ENCODE measurements around the gene SPESP1.

The SPESP1 gene

GRCh38 chr15:68991723-68992122 is 61.4 kb downstream of the SPESP1 start:
- H2AFZ ChIP-seq (ENCODE audit: low read depth, low read length): no peak overlapping the region
- H3K4me2 ChIP-seq (ENCODE audit: low read length, poor library complexity, severe bottlenecking): no peak overlapping the region
- no peak overlapping the region for H3K23ac ChIP-seq (ENCODE audit: low read length in 2 of 2)
- H3K27me3 ChIP-seq (ENCODE audit: control insufficient read depth in 1 of 2, insufficient read depth in 1 of 2, low read length in 2 of 2): peaks cover 21 to 31% of the 10 kb centered on the region in 2 experiments
- H3K4ac ChIP-seq (ENCODE audit: low read depth in 1 of 2, low read length in 2 of 2): no peak overlapping the region
- H3K36me3 ChIP-seq (ENCODE audit: control insufficient read depth in 1 of 2, insufficient read depth in 2 of 2, low read depth in 1 of 2, low read length in 2 of 2): no peaks in the 10 kb centered on the region
- H4K8ac ChIP-seq (ENCODE audit: low read length): no peak overlapping the region
- H3K14ac ChIP-seq (ENCODE audit: low read length in 2 of 2): no peak overlapping the region
- H3K27ac ChIP-seq (ENCODE audit: low read length, poor library complexity, severe bottlenecking): no peak overlapping the region
- H3K4me3 ChIP-seq (ENCODE audit: insufficient read depth in 1 of 2, low read depth in 1 of 2, low read length in 2 of 2): no peak overlapping the region
- H2BK12ac ChIP-seq (ENCODE audit: low read length in 2 of 2): no peak overlapping the region
- no peaks in the 10 kb centered on the region for H3K9me3 ChIP-seq (ENCODE audit: control insufficient read depth, low read length)
- H2AK5ac ChIP-seq (ENCODE audit: low read length, severe bottlenecking): no peak overlapping the region
- H4K91ac ChIP-seq (ENCODE audit: low read length): no peak overlapping the region
- WGBS: 54% methylated on average over 2 of the region's 4 CpGs
- H3K79me1 ChIP-seq (replicated peaks; ENCODE audit: low read length, poor library complexity, severe bottlenecking): no peaks in the 10 kb centered on the region
- H2BK15ac ChIP-seq (ENCODE audit: low read depth, poor library complexity, severe bottlenecking): no peak overlapping the region
- peak; percentile 18 for DNase-seq
- H3K4me1 ChIP-seq (ENCODE audit: control insufficient read depth, insufficient read depth, low read depth, low read length): peaks cover 3% of the 10 kb centered on the region
- H2BK120ac ChIP-seq (ENCODE audit: low read depth, low read length): no peak overlapping the region
- no peak overlapping the region for H3K18ac ChIP-seq (ENCODE audit: low read depth in 1 of 2, low read length in 2 of 2)
- no peak overlapping the region for H2BK5ac ChIP-seq (ENCODE audit: low read depth, low read length, poor library complexity, severe bottlenecking)
- H3K9ac ChIP-seq (ENCODE audit: low read length): no peak overlapping the region

- H2BK12ac ChIP-seq (ENCODE audit: low read length in 2 of 2): no peak overlapping the region
- H2BK5ac ChIP-seq (ENCODE audit: low read depth, low read length, poor library complexity, severe bottlenecking): no peak overlapping the region
- H2AK5ac ChIP-seq (ENCODE audit: low read length, severe bottlenecking): no peak overlapping the region
- peaks cover 19 to 21% of the 10 kb centered on the region in 2 experiments for H3K27me3 ChIP-seq (ENCODE audit: control insufficient read depth in 1 of 2, insufficient read depth in 1 of 2, low read length in 2 of 2)
- peaks cover 3% of the 10 kb centered on the region for H3K4me1 ChIP-seq (ENCODE audit: control insufficient read depth, insufficient read depth, low read depth, low read length)
- H3K36me3 ChIP-seq (ENCODE audit: control insufficient read depth in 1 of 2, insufficient read depth in 2 of 2, low read depth in 1 of 2, low read length in 2 of 2): no peaks in the 10 kb centered on the region
- no peak overlapping the region for H3K23ac ChIP-seq (ENCODE audit: low read length in 2 of 2)
- H4K91ac ChIP-seq (ENCODE audit: low read length): no peak overlapping the region
- H3K4me2 ChIP-seq (ENCODE audit: low read length, poor library complexity, severe bottlenecking): no peak overlapping the region
- no peaks in the 10 kb centered on the region for H3K9me3 ChIP-seq (ENCODE audit: control insufficient read depth, low read length)
- 97% methylated on average over 5 of the region's 6 CpGs for WGBS
- H3K79me1 ChIP-seq (replicated peaks; ENCODE audit: low read length, poor library complexity, severe bottlenecking): no peaks in the 10 kb centered on the region
- no peak overlapping the region for H3K14ac ChIP-seq (ENCODE audit: low read length in 2 of 2)
- H2BK15ac ChIP-seq (ENCODE audit: low read depth, poor library complexity, severe bottlenecking): no peak overlapping the region
- no peak overlapping the region for H2AFZ ChIP-seq (ENCODE audit: low read depth, low read length)
- no peak overlapping the region for H4K8ac ChIP-seq (ENCODE audit: low read length)
- H3K4me3 ChIP-seq (ENCODE audit: insufficient read depth in 1 of 2, low read depth in 1 of 2, low read length in 2 of 2): no peak overlapping the region
- H3K9ac ChIP-seq (ENCODE audit: low read length): no peak overlapping the region
- no peak for DNase-seq
- H2BK120ac ChIP-seq (ENCODE audit: low read depth, low read length): no peak overlapping the region
- H3K4ac ChIP-seq (ENCODE audit: low read depth in 1 of 2, low read length in 2 of 2): no peak overlapping the region
- no peak overlapping the region for H3K27ac ChIP-seq (ENCODE audit: low read length, poor library complexity, severe bottlenecking)
- H3K18ac ChIP-seq (ENCODE audit: low read depth in 1 of 2, low read length in 2 of 2): no peak overlapping the region
These were observed 62.4 kb downstream of the SPESP1 start for GRCh38 chr15:68992696-68993095.

- Histone ChIP-seq H3K79me1 (replicated peaks; ENCODE audit: low read length, poor library complexity, severe bottlenecking) (no peaks in the 10 kb centered on the region), H4K91ac (ENCODE audit: low read length) (no peak overlapping the region), H2BK15ac (ENCODE audit: low read depth, poor library complexity, severe bottlenecking) (no peak overlapping the region), H3K9me3 (ENCODE audit: control insufficient read depth, low read length) (no peaks in the 10 kb centered on the region), H3K4me3 (ENCODE audit: insufficient read depth in 1 of 2, low read depth in 1 of 2, low read length in 2 of 2) (no peak overlapping the region), H3K36me3 (ENCODE audit: control insufficient read depth in 1 of 2, insufficient read depth in 2 of 2, low read depth in 1 of 2, low read length in 2 of 2) (no peaks in the 10 kb centered on the region), H3K18ac (ENCODE audit: low read depth in 1 of 2, low read length in 2 of 2) (no peak overlapping the region), H3K27me3 (ENCODE audit: control insufficient read depth in 1 of 2, insufficient read depth in 1 of 2, low read length in 2 of 2) (peaks cover 19 to 26% of the 10 kb centered on the region in 2 experiments), H3K4ac (ENCODE audit: low read depth in 1 of 2, low read length in 2 of 2) (no peak overlapping the region), H3K4me1 (ENCODE audit: control insufficient read depth, insufficient read depth, low read depth, low read length) (peaks cover 4% of the 10 kb centered on the region), H3K23ac (ENCODE audit: low read length in 2 of 2) (no peak overlapping the region), H2BK120ac (ENCODE audit: low read depth, low read length) (no peak overlapping the region), H3K14ac (ENCODE audit: low read length in 2 of 2) (no peak overlapping the region), H3K9ac (ENCODE audit: low read length) (no peak overlapping the region), H2AK5ac (ENCODE audit: low read length, severe bottlenecking) (no peak overlapping the region), H4K8ac (ENCODE audit: low read length) (no peak overlapping the region), H2BK12ac (ENCODE audit: low read length in 2 of 2) (no peak overlapping the region), H3K27ac (ENCODE audit: low read length, poor library complexity, severe bottlenecking) (no peak overlapping the region), H2AFZ (ENCODE audit: low read depth, low read length) (no peak overlapping the region), H2BK5ac (ENCODE audit: low read depth, low read length, poor library complexity, severe bottlenecking) (no peak overlapping the region), H3K4me2 (ENCODE audit: low read length, poor library complexity, severe bottlenecking) (no peak overlapping the region)
- no peak for DNase-seq
- 95% methylated on average over 5 of the region's 6 CpGs for WGBS
These were observed 63.0 kb downstream of the SPESP1 start for GRCh38 chr15:68993276-68993675.

GRCh38 chr15:68994149-68994548 is 63.8 kb downstream of the SPESP1 start:
- no peak for DNase-seq
- Histone ChIP-seq H3K14ac (ENCODE audit: low read length in 2 of 2) (no peak overlapping the region), H3K23ac (ENCODE audit: low read length in 2 of 2) (no peak overlapping the region), H3K4me1 (ENCODE audit: control insufficient read depth, insufficient read depth, low read depth, low read length) (peaks cover 4% of the 10 kb centered on the region), H3K9ac (ENCODE audit: low read length) (no peak overlapping the region), H2BK15ac (ENCODE audit: low read depth, poor library complexity, severe bottlenecking) (no peak overlapping the region), H4K91ac (ENCODE audit: low read length) (no peak overlapping the region), H2BK5ac (ENCODE audit: low read depth, low read length, poor library complexity, severe bottlenecking) (no peak overlapping the region), H2BK120ac (ENCODE audit: low read depth, low read length) (no peak overlapping the region), H3K27ac (ENCODE audit: low read length, poor library complexity, severe bottlenecking) (no peak overlapping the region), H2BK12ac (ENCODE audit: low read length in 2 of 2) (no peak overlapping the region), H2AK5ac (ENCODE audit: low read length, severe bottlenecking) (no peak overlapping the region), H3K4me2 (ENCODE audit: low read length, poor library complexity, severe bottlenecking) (no peak overlapping the region), H3K36me3 (ENCODE audit: control insufficient read depth in 1 of 2, insufficient read depth in 2 of 2, low read depth in 1 of 2, low read length in 2 of 2) (no peaks in the 10 kb centered on the region), H3K79me1 (replicated peaks; ENCODE audit: low read length, poor library complexity, severe bottlenecking) (no peaks in the 10 kb centered on the region), H3K18ac (ENCODE audit: low read depth in 1 of 2, low read length in 2 of 2) (no peak overlapping the region), H3K4ac (ENCODE audit: low read depth in 1 of 2, low read length in 2 of 2) (no peak overlapping the region), H3K27me3 (ENCODE audit: control insufficient read depth in 1 of 2, insufficient read depth in 1 of 2, low read length in 2 of 2) (peaks cover 17 to 23% of the 10 kb centered on the region in 2 experiments), H3K4me3 (ENCODE audit: insufficient read depth in 1 of 2, low read depth in 1 of 2, low read length in 2 of 2) (no peak overlapping the region), H3K9me3 (ENCODE audit: control insufficient read depth, low read length) (no peaks in the 10 kb centered on the region), H4K8ac (ENCODE audit: low read length) (no peak overlapping the region), H2AFZ (ENCODE audit: low read depth, low read length) (no peak overlapping the region)
- WGBS: 63% methylated on average over 2 of the region's 2 CpGs
